ENCODE data around the gene RIT1. TPM values are rescaled to one million over a fixed set of nuclear protein-coding genes. Genes with fewer than 3 reads are reported as not detected.
"Not testable (repeated sequence)": the region's sequence is repeated elsewhere in the genome, so short reads cannot be mapped to it uniquely, and the experiment has no call there.

RIT1 gene
- total RNA-seq, 1 donor from 2014 or later = 19.0 TPM

- TF ChIP-seq, protein P1, sequence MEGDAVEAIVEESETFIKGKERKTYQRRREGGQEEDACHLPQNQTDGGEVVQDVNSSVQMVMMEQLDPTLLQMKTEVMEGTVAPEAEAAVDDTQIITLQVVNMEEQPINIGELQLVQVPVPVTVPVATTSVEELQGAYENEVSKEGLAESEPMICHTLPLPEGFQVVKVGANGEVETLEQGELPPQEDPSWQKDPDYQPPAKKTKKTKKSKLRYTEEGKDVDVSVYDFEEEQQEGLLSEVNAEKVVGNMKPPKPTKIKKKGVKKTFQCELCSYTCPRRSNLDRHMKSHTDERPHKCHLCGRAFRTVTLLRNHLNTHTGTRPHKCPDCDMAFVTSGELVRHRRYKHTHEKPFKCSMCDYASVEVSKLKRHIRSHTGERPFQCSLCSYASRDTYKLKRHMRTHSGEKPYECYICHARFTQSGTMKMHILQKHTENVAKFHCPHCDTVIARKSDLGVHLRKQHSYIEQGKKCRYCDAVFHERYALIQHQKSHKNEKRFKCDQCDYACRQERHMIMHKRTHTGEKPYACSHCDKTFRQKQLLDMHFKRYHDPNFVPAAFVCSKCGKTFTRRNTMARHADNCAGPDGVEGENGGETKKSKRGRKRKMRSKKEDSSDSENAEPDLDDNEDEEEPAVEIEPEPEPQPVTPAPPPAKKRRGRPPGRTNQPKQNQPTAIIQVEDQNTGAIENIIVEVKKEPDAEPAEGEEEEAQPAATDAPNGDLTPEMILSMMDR (IDR thresholded peaks at IDR 0.05; ENCODE audit: borderline replicate concordance) = no peak
- Histone ChIP-seq H3K36me3 (peaks cover 74% of the 10 kb centered on the region), H3K4me3 (peak overlapping the region; percentile 82), H3K27ac (replicated peaks) (peak overlapping the region; percentile 91), H3K9me3 (replicated peaks) (no peaks in the 10 kb centered on the region), H3K27me3 (ENCODE audit: low read depth) (no peaks in the 10 kb centered on the region), H3K4me1 (peaks cover 29% of the 10 kb centered on the region)
- no peak for DNase-seq
- intact Hi-C loops (cut with micrococcal nuclease) = no loop called here
These were observed 1.3 kb downstream of the RIT1 start for GRCh38 chr1:155909894-155910293.

DNA sequence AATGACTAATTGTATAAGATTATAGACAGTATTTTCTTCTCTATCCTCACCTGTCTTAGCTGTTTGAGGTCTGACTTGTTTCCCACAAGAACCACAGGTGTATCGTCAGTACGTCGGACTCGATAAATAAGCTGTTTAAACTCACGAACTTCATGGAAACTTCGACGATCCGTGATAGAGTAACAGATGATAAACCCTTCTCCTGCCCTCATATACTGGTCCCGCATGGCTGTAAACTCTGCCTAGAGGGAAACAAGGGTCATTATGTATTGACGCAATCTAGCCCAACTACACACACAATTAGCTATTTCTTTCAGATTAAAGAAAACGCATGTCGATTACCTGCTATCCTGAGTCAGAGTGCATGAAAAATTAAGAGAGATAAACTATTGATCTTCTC is 6.9 kb downstream of the RIT1 start:
- no peaks in the 10 kb centered on the region for H3K27me3 ChIP-seq (ENCODE audit: low read depth)
- peaks cover 2% of the 10 kb centered on the region for H3K4me1 ChIP-seq
- H3K4me3 ChIP-seq = no peak overlapping the region
- DNase-seq = no peak
- no peak overlapping the region for H3K27ac ChIP-seq (replicated peaks)
- H3K9me3 ChIP-seq (replicated peaks) = no peaks in the 10 kb centered on the region
- intact Hi-C loops (cut with micrococcal nuclease) = no loop called here
- H3K36me3 ChIP-seq = peaks cover 98% of the 10 kb centered on the region
- TF ChIP-seq, protein P1 (IDR thresholded peaks at IDR 0.05; ENCODE audit: borderline replicate concordance) = no peak

DNA sequence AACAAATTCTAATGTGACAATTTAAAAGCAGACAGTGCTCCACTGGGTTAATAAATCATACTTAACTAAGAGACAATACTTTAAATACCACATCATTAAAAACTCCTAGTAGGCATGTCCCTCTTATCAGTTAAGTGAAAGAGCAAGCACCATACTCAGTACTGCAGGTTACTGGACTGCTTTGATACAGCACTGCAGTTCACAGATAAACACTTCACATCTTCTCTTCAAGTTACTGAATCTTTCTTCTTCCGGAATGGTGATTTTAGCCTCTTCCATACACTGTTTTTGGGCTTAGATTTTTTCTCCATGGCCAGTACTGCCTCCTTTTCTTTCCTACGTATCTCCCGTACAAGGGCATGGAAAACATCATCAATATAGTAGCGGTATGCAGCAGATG is 11.0 kb downstream of the RIT1 start:
- DNase-seq = no peak
- intact Hi-C loops (cut with micrococcal nuclease) = no loop called here
- Histone ChIP-seq H3K9me3 (replicated peaks) (no peaks in the 10 kb centered on the region), H3K36me3 (peaks cover 86% of the 10 kb centered on the region), H3K27me3 (ENCODE audit: low read depth) (no peaks in the 10 kb centered on the region), H3K27ac (replicated peaks) (no peak overlapping the region), H3K4me3 (no peak overlapping the region), H3K4me1 (no peaks in the 10 kb centered on the region)
- TF ChIP-seq, protein P1 (IDR thresholded peaks at IDR 0.05; ENCODE audit: borderline replicate concordance) = no peak

DNA sequence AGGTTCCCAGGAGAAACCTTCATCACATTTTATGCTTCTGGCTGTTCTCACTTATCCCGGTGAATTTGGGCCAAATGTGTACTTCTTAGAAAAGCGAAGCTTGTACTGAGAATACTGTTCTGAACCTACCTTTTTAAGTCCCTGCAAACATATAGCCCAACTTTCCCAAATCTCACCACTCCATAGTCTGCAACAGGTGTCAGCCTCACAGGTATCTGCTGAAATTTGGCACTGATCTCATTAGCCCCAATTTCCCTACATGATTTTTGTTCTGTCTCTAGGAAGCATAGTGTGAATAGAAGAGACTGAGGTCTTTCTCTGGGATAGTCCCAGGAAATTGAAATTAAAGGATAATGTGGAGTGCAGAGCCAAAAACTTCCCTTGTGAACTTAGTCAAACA is 11.5 kb downstream of the RIT1 start:
- Histone ChIP-seq H3K4me1 (no peaks in the 10 kb centered on the region), H3K27me3 (ENCODE audit: low read depth) (no peaks in the 10 kb centered on the region), H3K4me3 (no peak overlapping the region), H3K9me3 (replicated peaks) (no peaks in the 10 kb centered on the region), H3K36me3 (peaks cover 81% of the 10 kb centered on the region), H3K27ac (replicated peaks) (no peak overlapping the region)
- DNase-seq = no peak
- intact Hi-C loops (cut with micrococcal nuclease) = no loop called here
- TF ChIP-seq, protein P1 (IDR thresholded peaks at IDR 0.05; ENCODE audit: borderline replicate concordance) = no peak

DNA sequence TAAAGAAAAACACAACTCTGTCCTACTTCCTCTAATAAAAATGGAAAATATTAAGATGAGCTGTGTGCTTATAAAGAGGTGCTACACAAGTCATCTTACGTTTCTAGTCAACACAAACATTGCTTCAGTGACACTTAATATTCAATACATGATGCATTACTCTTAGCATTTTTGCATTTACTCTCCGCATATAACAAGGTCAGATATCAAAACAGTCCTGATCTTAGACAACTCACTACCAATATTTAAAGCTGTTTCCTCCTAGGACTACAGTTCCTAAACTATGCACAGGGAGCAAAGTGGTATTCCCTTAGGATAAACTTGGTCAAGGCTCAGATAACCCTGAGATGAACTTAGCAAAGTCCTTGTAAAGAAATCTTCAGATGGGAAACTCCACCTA is 12.3 kb downstream of the RIT1 start:
- Histone ChIP-seq H3K27ac (replicated peaks) (no peak overlapping the region), H3K9me3 (replicated peaks) (no peaks in the 10 kb centered on the region), H3K4me1 (peaks cover 3% of the 10 kb centered on the region), H3K36me3 (peaks cover 73% of the 10 kb centered on the region), H3K4me3 (no peak overlapping the region), H3K27me3 (ENCODE audit: low read depth) (no peaks in the 10 kb centered on the region)
- intact Hi-C loops (cut with micrococcal nuclease) = no loop called here
- TF ChIP-seq, protein P1 (IDR thresholded peaks at IDR 0.05; ENCODE audit: borderline replicate concordance) = no peak
- DNase-seq = no peak

GRCh38 chr1:155897746-155898145 is 13.4 kb downstream of the RIT1 start:
- no peak for DNase-seq
- H3K27me3 ChIP-seq (ENCODE audit: low read depth) = no peaks in the 10 kb centered on the region
- peaks cover 61% of the 10 kb centered on the region for H3K36me3 ChIP-seq
- H3K27ac ChIP-seq (replicated peaks) = no peak overlapping the region
- TF ChIP-seq, protein P1 (IDR thresholded peaks at IDR 0.05; ENCODE audit: borderline replicate concordance) = no peak
- intact Hi-C loops (cut with micrococcal nuclease) = no loop called here
- no peak overlapping the region for H3K4me3 ChIP-seq
- peaks cover 13% of the 10 kb centered on the region for H3K4me1 ChIP-seq
- no peaks in the 10 kb centered on the region for H3K9me3 ChIP-seq (replicated peaks)

- DNase-seq; intact Hi-C loops (cut with micrococcal nuclease); H3K9me3 ChIP-seq (replicated peaks); H3K27me3 ChIP-seq (ENCODE audit: low read depth); H3K4me3 ChIP-seq; H3K27ac ChIP-seq (replicated peaks): not testable (repeated sequence)
- Histone ChIP-seq H3K4me1 (peaks cover 17% of the 10 kb centered on the region), H3K36me3 (peaks cover 49% of the 10 kb centered on the region)
These were observed 14.7 kb downstream of the RIT1 start for GRCh38 chr1:155896476-155896875.

GRCh38 chr1:155895617-155896016 is 15.5 kb downstream of the RIT1 start:
- DNase-seq; H3K27ac ChIP-seq (replicated peaks); H3K27me3 ChIP-seq (ENCODE audit: low read depth); H3K4me3 ChIP-seq; intact Hi-C loops (cut with micrococcal nuclease); H3K9me3 ChIP-seq (replicated peaks): not testable (repeated sequence)
- peaks cover 40% of the 10 kb centered on the region for H3K36me3 ChIP-seq
- peaks cover 19% of the 10 kb centered on the region for H3K4me1 ChIP-seq
